GM23248 (cell line): Measurements from ENCODE around the gene DOCK10.

Source experiments
- EZH2 ChIP-seq: fragments of 200-600 bp; sonication (generic); IDR thresholded peaks from 2 replicates; pipeline ENCODE4 v1.6.1; 2018; ENCODE audit warnings: antibody characterized with exemption, mild to moderate bottlenecking; ENCODE audit not compliant: insufficient read depth, poor library complexity, severe bottlenecking
- EZH2phosphoT487 ChIP-seq: fragments of 200-600 bp; sonication (generic); IDR thresholded peaks from 2 replicates; pipeline ENCODE4 v1.6.1; 2018; ENCODE audit warnings: antibody characterized with exemption, moderate library complexity, mild to moderate bottlenecking, low read depth; ENCODE audit not compliant: insufficient read depth

DNA sequence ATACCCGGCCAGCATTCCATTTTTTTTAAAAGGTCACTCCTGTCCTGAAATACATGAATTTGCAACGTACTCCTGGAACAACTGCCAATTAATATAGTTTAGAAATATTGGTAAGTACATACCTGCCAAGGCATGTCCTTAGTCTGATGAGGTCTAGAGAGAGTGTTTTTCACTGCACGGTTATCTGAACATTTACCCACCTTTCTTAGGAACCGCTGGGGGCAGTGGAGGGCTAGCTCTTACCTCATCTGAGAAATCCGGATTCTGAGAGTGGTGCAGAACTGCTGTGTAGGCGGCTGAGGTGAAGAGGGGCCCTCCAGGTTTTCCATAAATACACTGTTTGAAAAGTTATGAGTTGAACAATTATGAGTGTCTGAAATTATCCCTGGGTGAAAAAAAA lies 193.0 kb downstream of the DOCK10 start:
- TF ChIP-seq EZH2 (no peak), EZH2phosphoT487 (no peak)
